Hepatocyte (in vitro differentiated cells): ENCODE measurements around the gene MPHOSPH9. TPM values are rescaled to one million over a fixed set of nuclear protein-coding genes. Genes with fewer than 3 reads are reported as not detected.

Experiments used
- DNase-seq: peaks from one replicate; pipeline ENCODE4 v3.0.0-alpha.2; 2016; ENCODE audit warnings: low spot score
- H2AFZ ChIP-seq: fragments of 200-600 bp; sonication (generic); 2 replicates; pipeline ENCODE4 v1.6.0; 2016; ENCODE audit warnings: antibody characterized with exemption, mild to moderate bottlenecking
- H3K27ac ChIP-seq: fragments of 200-600 bp; sonication (generic); 2 replicates; pipeline ENCODE4 v1.5.1; 2016; ENCODE audit warnings: mild to moderate bottlenecking
- H3K27me3 ChIP-seq: fragments of 200-600 bp; sonication (generic); 2 replicates; pipeline ENCODE4 v1.6.1; 2016
- H3K36me3 ChIP-seq: fragments of 200-600 bp; sonication (generic); replicated peaks from 2 replicates; pipeline ENCODE4 v1.5.1; 2016; ENCODE audit warnings: low read depth; ENCODE audit not compliant: insufficient read depth
- H3K4me1 ChIP-seq: fragments of 200-600 bp; sonication (generic); 2 replicates; pipeline ENCODE4 v1.5.1; 2016; ENCODE audit warnings: mild to moderate bottlenecking, moderate library complexity; ENCODE audit not compliant: insufficient read depth
- H3K4me2 ChIP-seq: fragments of 200-600 bp; sonication (generic); 2 replicates; pipeline ENCODE4 v1.6.0; 2016
- H3K4me3 ChIP-seq: fragments of 200-600 bp; sonication (generic); 2 replicates; pipeline ENCODE4 v1.5.1; 2016; ENCODE audit warnings: mild to moderate bottlenecking
- H3K79me2 ChIP-seq: fragments of 200-600 bp; sonication (generic); 2 replicates; pipeline ENCODE4 v1.6.0; 2017; ENCODE audit warnings: mild to moderate bottlenecking
- H3K9me2 ChIP-seq: fragments of 200-600 bp; sonication (generic); replicated peaks from 2 replicates; pipeline ENCODE4 v1.6.0; 2017; ENCODE audit warnings: mild to moderate bottlenecking; ENCODE audit not compliant: insufficient read depth
- H3K9me3 ChIP-seq: fragments of 200-600 bp; sonication (generic); 2 replicates; pipeline ENCODE4 v1.5.1; 2016; ENCODE audit warnings: low read depth, mild to moderate bottlenecking
- H4K20me1 ChIP-seq: fragments of 200-600 bp; sonication (generic); 2 replicates; pipeline ENCODE4 v1.6.0; 2016; ENCODE audit warnings: mild to moderate bottlenecking; ENCODE audit not compliant: insufficient read depth, poor library complexity, severe bottlenecking
- EZH2 ChIP-seq: fragments of 200-600 bp; sonication (generic); IDR thresholded peaks from 2 replicates; pipeline ENCODE4 v1.6.1; 2016; ENCODE audit warnings: antibody characterized with exemption, mild to moderate bottlenecking, borderline replicate concordance
- EZH2phosphoT487 ChIP-seq: fragments of 200-600 bp; sonication (generic); IDR thresholded peaks from one replicate; pipeline ENCODE4 v1.6.1; 2018; ENCODE audit warnings: antibody characterized with exemption, mild to moderate bottlenecking, low read depth, moderate library complexity; ENCODE audit not compliant: unreplicated experiment, severe bottlenecking
- WGBS: methylation state at CpG from one replicate; pipeline ENCODE4 v1.1.6; 2016; ENCODE audit warnings: low lambda C conversion rate; ENCODE audit errors: missing lambda C conversion rate; 5-methylcytosine and 5-hydroxymethylcytosine counted together
- polyA plus RNA-seq: library from polyadenylated mRNA; unstranded; fragments of >200 nt; fragmentation: Nextera tagmentation; extraction: Ambion mirVana; gene quantifications from 2 replicates; pipeline ENCODE4 v1.2.1, GENCODE V29; 2016
- total RNA-seq: library from RNA; depleted of rRNA; stranded (reverse); fragments of >200 nt; gene quantifications from 2 replicates; pipeline ENCODE4 v1.2.3, GENCODE V29; 2014
- TF ChIP-seq, protein P1 (sequence below): fragments of 200-600 bp; sonication (generic); IDR thresholded peaks from 2 replicates; pipeline ENCODE4 v1.5.1; 2016; ENCODE audit warnings: antibody characterized with exemption, mild to moderate bottlenecking; ENCODE audit not compliant: poor library complexity

The MPHOSPH9 gene
- total and polyA plus RNA-seq, 2 experiments from 2014 or later, result 13.1 to 44.3 TPM

DNA sequence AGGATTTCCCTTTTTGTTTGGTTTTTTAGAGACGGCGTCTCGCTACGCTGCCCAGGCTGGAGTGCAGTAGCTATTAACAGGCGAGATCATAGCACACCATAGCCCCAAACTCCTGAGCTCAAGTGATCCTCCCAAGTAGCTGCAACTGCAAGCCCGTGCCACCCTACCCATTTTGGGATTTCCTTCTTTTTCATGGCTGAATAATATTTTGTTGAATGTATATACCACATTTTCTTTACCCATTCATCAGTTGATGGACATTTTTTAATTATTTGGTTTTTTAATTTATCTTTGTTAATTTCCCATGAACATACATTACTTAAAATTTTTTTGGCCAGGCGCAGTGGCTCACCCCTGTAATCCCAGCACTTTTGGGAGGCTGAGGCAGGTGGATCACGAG, 97.3 kb downstream of the MPHOSPH9 start:
- Histone ChIP-seq H3K27ac (no peak overlapping the region), H3K36me3 (no peaks in the 10 kb centered on the region), H3K4me2 (no peak overlapping the region), H3K9me3 (no peaks in the 10 kb centered on the region), H3K27me3 (no peaks in the 10 kb centered on the region), H3K4me3 (no peak overlapping the region), H3K79me2 (peaks cover 32% of the 10 kb centered on the region), H4K20me1 (no peaks in the 10 kb centered on the region), H2AFZ (no peak overlapping the region), H3K4me1 (peaks cover 13% of the 10 kb centered on the region), H3K9me2 (no peaks in the 10 kb centered on the region)
- TF ChIP-seq EZH2 (no peak), EZH2phosphoT487 (no peak)
- TF ChIP-seq, protein P1, sequence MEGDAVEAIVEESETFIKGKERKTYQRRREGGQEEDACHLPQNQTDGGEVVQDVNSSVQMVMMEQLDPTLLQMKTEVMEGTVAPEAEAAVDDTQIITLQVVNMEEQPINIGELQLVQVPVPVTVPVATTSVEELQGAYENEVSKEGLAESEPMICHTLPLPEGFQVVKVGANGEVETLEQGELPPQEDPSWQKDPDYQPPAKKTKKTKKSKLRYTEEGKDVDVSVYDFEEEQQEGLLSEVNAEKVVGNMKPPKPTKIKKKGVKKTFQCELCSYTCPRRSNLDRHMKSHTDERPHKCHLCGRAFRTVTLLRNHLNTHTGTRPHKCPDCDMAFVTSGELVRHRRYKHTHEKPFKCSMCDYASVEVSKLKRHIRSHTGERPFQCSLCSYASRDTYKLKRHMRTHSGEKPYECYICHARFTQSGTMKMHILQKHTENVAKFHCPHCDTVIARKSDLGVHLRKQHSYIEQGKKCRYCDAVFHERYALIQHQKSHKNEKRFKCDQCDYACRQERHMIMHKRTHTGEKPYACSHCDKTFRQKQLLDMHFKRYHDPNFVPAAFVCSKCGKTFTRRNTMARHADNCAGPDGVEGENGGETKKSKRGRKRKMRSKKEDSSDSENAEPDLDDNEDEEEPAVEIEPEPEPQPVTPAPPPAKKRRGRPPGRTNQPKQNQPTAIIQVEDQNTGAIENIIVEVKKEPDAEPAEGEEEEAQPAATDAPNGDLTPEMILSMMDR, result no peak
- 72% methylated on average over 8 of the region's 8 CpGs for WGBS
- DNase-seq, result no peak

DNA sequence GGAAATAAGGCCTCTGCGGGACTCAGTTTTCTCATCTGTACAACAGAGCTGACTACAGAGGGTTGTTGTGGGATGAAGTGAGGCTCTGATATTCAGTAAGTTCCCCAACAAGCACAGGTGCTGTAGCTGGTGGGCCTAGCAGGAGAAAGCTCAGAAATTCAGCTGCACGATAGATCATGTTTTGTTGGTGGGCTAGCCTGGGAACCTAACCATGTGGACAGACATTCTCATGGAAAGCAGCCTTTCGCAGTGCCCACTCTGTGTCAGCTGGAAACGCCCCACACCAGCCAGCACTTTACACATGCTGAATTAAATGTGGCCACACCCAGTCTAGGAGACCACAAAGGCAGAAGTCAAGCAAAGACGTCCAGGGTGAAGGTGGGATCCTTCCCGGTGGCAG, 98.1 kb downstream of the MPHOSPH9 start:
- no peak overlapping the region for H2AFZ ChIP-seq
- no peaks in the 10 kb centered on the region for H4K20me1 ChIP-seq
- H3K79me2 ChIP-seq, result peaks cover 31% of the 10 kb centered on the region
- no peak overlapping the region for H3K4me3 ChIP-seq
- H3K9me3 ChIP-seq, result no peaks in the 10 kb centered on the region
- H3K9me2 ChIP-seq, result no peaks in the 10 kb centered on the region
- H3K27ac ChIP-seq, result no peak overlapping the region
- 83% methylated on average over 6 of the region's 6 CpGs for WGBS
- H3K36me3 ChIP-seq, result no peaks in the 10 kb centered on the region
- no peak for DNase-seq
- no peaks in the 10 kb centered on the region for H3K27me3 ChIP-seq
- TF ChIP-seq, protein P1, result no peak
- TF ChIP-seq EZH2phosphoT487, result no peak
- no peak for TF ChIP-seq EZH2
- no peak overlapping the region for H3K4me2 ChIP-seq
- H3K4me1 ChIP-seq, result peaks cover 5% of the 10 kb centered on the region

DNA sequence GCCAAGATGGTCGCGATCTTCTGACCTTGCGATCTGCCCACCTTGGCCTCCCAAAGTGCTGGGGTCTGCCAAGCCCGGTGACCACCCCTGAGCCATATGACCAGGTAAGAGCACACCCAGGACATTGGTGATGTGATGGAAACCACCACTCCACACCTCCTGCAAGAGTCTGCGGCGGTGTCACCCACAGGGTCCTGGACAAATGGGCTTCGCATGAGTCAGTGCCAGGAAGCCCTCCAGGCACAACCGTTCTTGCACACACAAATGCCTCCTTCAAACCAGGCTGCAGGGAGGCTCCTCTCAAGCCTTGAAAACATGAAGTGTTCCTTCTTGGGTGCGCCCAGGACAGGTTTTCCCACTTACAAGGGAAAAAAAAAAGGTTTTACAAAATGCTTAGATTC, 98.7 kb downstream of the MPHOSPH9 start:
- no peaks in the 10 kb centered on the region for H3K4me1 ChIP-seq
- H4K20me1 ChIP-seq, result no peaks in the 10 kb centered on the region
- TF ChIP-seq, protein P1, result no peak
- TF ChIP-seq EZH2phosphoT487 (no peak), EZH2 (no peak)
- no peaks in the 10 kb centered on the region for H3K27me3 ChIP-seq
- peaks cover 25% of the 10 kb centered on the region for H3K79me2 ChIP-seq
- H3K9me2 ChIP-seq, result no peaks in the 10 kb centered on the region
- WGBS, result 91% methylated on average over 9 of the region's 9 CpGs
- DNase-seq, result no peak
- no peak overlapping the region for H3K27ac ChIP-seq
- no peak overlapping the region for H3K4me2 ChIP-seq
- H3K36me3 ChIP-seq, result no peaks in the 10 kb centered on the region
- H3K4me3 ChIP-seq, result no peak overlapping the region
- H2AFZ ChIP-seq, result no peak overlapping the region
- no peaks in the 10 kb centered on the region for H3K9me3 ChIP-seq

DNA sequence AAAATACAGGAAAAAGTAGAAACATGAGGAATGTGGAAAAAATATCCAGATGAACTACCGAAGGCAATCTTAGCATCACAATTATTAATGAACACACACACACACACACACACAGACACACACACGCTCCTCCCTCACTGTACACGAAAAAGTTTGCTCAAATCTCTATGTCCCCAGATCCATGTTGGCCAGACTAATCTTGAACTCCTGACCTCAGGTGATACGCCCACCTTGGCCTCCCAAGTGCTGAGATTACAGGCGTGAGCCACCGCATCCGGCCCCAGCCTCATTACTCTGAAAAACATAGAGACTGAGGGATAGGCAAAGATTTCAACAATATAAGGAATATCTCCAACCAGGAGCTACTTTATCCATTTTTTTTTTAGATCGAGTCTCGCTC, 99.2 kb downstream of the MPHOSPH9 start:
- Histone ChIP-seq H4K20me1 (no peaks in the 10 kb centered on the region), H3K27me3 (no peaks in the 10 kb centered on the region), H3K79me2 (peaks cover 20% of the 10 kb centered on the region), H3K9me3 (no peaks in the 10 kb centered on the region), H3K4me2 (no peak overlapping the region), H3K4me3 (no peak overlapping the region), H3K4me1 (no peaks in the 10 kb centered on the region), H2AFZ (no peak overlapping the region), H3K27ac (no peak overlapping the region), H3K9me2 (no peaks in the 10 kb centered on the region), H3K36me3 (no peaks in the 10 kb centered on the region)
- TF ChIP-seq, protein P1, result no peak
- WGBS, result 93% methylated on average over 9 of the region's 9 CpGs
- no peak for DNase-seq
